GM12865 (cell line): ENCODE measurements around the gene DNAJC1.
"Not testable (repeated sequence)": the region's sequence is repeated elsewhere in the genome, so short reads cannot be mapped to it uniquely, and the experiment has no call there.

Experiments used
- DNase-seq: peaks from one replicate; pipeline ENCODE4 v3.0.0; 2010; ENCODE audit warnings: low read depth
- H3K4me3 ChIP-seq: 2 replicates; pipeline ENCODE4 v1.5.1; 2011; ENCODE audit warnings: mild to moderate bottlenecking, low read depth, low read length, control low read depth
- TF ChIP-seq, protein P1 (sequence below): IDR thresholded peaks from 2 replicates; pipeline ENCODE4 v1.5.1; 2011; ENCODE audit warnings: low read length, control low read depth, low read depth, inconsistent platforms; ENCODE audit not compliant: insufficient read depth; ENCODE audit errors: missing control alignments

Gene DNAJC1

DNA sequence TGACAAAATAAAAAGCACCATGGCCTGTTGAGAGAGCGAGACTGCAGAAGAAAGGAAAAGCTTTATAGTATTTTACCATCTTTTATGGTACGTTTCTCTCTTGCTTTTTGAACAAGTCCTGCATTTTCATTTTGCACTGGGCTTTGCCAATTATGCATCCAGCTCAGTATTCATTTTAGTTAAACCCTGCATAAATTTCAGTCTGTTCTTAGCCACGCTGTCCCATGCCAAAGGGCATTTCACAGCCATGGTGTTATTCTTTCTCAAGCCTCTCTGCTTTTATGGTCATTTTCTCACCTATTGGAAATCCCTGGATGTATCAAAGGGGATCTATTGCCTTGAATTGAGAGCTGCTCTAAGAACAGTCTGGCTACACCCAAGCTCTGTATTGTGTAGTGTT is 30.8 kb upstream of the DNAJC1 start:
- TF ChIP-seq, protein P1, sequence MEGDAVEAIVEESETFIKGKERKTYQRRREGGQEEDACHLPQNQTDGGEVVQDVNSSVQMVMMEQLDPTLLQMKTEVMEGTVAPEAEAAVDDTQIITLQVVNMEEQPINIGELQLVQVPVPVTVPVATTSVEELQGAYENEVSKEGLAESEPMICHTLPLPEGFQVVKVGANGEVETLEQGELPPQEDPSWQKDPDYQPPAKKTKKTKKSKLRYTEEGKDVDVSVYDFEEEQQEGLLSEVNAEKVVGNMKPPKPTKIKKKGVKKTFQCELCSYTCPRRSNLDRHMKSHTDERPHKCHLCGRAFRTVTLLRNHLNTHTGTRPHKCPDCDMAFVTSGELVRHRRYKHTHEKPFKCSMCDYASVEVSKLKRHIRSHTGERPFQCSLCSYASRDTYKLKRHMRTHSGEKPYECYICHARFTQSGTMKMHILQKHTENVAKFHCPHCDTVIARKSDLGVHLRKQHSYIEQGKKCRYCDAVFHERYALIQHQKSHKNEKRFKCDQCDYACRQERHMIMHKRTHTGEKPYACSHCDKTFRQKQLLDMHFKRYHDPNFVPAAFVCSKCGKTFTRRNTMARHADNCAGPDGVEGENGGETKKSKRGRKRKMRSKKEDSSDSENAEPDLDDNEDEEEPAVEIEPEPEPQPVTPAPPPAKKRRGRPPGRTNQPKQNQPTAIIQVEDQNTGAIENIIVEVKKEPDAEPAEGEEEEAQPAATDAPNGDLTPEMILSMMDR, result no peak
- H3K4me3 ChIP-seq, result no peak overlapping the region
- no peak for DNase-seq

DNA sequence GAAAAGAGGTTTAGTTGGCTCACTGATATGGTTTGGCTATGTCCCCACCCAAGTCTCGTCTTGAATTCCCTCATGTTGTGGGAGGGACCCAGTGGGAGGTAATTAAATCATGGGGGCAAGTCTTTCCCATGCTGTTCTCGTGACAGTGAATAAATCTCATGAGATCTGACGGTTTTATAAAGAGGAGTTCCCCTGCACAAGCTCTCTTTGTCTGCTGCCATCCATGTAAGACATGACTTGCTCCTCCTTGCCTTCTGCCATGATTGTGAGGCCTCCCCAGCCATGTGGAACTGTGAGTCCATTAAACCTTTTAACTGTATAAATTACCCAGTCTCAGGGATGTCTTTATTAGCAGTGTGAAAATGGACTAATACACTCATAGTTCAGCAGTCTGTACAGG is 28.7 kb upstream of the DNAJC1 start:
- H3K4me3 ChIP-seq, DNase-seq: not testable (repeated sequence)

DNA sequence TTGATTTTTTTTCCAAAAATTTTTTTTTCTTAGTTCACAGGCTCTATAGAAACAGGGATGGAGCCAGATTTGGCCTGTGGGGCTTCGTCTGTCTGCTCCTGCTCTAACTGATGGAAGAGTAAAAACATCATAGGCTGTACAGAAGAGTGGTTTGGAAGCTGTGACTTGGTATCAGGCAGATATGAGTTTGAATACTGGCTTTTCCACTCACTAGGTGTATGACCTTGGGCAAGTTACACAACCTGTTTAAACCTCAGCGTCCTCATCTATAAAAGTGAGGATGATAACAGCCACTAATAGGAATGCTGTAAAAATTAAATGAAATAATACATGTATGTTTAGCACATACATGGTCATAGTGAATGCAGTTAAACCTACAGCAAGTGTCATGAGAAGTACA is 26.9 kb upstream of the DNAJC1 start:
- TF ChIP-seq, protein P1, result no peak
- no peak for DNase-seq

DNA sequence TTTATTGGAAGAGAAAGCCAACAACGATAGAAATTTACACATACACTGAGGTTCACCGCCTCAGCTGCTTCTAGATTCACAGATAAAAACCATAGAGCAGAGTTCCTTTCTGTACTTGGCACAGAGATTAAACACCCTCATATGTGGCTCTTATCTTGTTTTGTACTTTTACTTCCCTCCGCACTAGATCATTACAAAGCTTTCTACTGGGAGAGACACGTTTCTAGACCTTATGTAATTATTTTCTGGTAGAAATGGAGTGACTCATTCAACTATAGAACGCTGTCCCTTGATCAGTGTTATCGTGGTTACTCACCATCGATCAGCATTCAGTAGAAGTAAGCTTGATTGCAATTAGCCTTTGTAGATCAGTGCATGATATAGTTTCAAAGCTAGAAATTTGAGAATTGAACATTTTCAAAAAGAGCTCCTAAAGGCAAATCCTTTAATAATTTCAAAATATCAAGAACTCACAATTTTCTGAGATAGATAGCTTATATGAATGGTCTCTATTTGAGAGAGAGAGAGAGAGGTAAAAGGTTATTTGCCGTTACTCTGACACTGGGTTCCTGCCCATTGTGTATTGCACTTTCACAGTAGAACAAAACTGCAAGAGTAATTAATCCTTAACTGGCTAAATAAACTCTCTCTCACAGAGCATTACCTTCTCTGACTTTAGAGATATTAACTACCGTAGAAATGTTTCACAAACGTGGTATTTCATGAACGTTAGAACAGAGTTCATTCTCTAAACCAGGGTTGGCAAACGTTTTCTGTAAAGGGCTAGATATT is 26.1 kb upstream of the DNAJC1 start:
- no peak overlapping the region for H3K4me3 ChIP-seq
- DNase-seq, result no peak
- TF ChIP-seq, protein P1, result no peak

More for the DNA sequence above, 26.9 kb upstream of the DNAJC1 start:
- H3K4me3 ChIP-seq, result no peak overlapping the region

DNA sequence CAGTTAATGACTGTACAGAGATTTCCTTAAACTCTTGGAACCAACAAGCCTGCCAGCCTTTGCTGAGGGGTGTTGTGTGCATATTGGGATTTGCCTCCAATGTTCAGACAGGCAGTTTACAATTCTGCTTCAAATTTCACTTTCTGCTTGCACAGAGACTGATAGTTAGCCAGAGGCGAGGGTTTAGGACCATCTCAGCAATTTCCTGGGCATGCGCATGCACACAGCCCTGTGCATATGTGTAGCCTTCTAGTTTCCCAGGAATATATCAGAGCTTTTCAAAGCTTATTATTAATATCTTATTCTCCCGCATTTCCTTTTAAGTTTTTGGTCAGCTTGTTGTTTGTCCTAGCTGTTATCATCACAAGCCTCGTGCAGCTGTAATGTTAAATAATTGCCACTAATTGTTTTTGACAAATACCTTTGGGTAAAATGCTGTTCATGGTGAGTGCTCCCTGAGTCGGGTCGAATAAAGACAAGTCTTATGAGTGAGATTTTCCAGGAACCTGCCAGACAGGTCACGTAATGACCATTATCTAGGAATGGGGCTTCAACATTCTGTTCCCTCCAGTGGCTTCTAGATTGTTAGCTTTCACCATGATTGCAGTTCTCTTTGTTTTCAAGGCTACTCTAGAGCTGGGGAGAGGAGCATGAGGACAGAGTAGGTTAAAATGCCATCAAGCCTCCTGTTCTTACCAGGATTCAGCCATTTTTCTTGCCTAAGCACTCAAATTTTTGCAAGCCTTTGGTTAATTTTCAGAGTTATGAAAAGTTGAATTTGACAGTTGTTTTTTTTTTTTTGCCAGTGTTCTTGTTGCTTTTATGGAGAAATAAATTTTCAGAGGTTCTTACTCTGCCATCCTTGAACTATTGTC is 24.1 kb upstream of the DNAJC1 start:
- H3K4me3 ChIP-seq, result no peak overlapping the region
- TF ChIP-seq, protein P1, result no peak
- no peak for DNase-seq

DNA sequence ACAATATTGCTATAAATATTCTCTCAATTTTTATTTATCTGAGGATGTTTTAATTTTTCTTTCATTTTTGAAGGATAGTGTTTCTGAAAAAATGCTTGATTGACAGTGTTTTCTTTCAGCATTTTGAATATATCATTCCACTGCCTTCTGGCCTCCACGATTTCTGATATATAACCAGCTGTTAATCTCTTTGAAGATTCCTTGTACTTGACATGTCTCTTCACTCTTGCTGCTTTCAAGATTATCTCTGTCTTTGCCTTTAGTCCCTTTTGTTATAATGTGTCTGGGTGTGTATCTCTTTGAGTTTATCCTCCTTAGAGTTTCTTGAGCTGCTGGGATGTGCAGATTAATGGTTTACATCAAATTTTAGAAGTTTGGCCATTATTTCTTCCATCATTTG is 22.8 kb upstream of the DNAJC1 start:
- no peak overlapping the region for H3K4me3 ChIP-seq
- TF ChIP-seq, protein P1, result no peak
- no peak for DNase-seq

DNA sequence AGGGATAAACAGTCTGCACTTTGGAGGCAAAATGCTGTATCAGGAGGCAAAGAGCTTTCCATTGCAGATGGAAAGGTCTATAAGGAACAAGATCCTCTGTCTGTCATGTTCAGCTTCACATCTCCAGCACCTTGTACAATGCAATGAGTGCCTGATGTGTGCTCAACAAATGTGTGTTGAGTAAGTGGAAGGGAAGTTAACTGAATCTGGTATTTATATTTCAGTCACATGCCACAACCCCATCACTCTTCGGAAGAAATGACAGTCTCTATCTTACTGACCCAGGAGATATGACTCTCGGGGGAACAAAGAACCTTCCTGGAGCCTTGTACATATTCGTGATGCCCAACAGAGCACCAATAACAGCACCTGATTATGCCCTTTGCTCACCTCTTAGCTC is 20.0 kb upstream of the DNAJC1 start:
- TF ChIP-seq, protein P1, result no peak
- H3K4me3 ChIP-seq, result no peak overlapping the region
- no peak for DNase-seq
